Measurements from ENCODE around the gene MROH2B.

- TF ChIP-seq POLR2AphosphoS5 (IDR thresholded peaks at IDR 0.05) (no peak), CTCF (IDR thresholded peaks at IDR 0.05) (no peak)
These were observed 31.2 kb upstream of the MROH2B start for GRCh38 chr5:41102341-41102740.

Measured in sigmoid colon (tissue), 4 donors.